ENCODE measurements around the gene UTP14C.
"Not testable (repeated sequence)": the region's sequence is repeated elsewhere in the genome, so short reads cannot be mapped to it uniquely, and the experiment has no call there.

UTP14C gene, protein sequence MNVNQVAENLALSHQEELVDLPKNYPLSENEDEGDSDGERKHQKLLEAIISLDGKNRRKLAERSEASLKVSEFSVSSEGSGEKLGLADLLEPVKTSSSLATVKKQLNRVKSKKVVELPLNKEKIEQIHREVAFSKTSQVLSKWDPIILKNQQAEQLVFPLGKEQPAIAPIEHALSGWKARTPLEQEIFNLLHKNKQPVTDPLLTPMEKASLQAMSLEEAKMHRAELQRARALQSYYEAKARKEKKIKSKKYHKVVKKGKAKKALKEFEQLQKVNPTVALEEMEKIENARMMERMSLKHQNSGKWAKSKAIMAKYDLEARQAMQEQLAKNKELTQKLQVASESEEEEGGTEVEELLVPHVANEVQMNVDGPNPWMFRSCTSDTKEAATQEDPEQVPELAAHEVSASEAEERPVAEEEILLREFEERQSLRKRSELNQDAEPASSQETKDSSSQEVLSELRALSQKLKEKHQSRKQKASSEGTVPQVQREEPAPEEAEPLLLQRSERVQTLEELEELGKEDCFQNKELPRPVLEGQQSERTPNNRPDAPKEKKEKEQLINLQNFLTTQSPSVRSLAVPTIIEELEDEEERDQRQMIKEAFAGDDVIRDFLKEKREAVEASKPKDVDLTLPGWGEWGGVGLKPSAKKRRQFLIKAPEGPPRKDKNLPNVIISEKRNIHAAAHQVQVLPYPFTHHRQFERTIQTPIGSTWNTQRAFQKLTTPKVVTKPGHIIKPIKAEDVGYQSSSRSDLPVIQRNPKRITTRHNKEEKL

GRCh38 chr13:52024481-52024880, at the start of gene UTP14C:
UTP14C (plus strand) TSS chr13:52024691; CDS start chr13:52028805, 4,114 bp downstream.
- DNase-seq, result no peak

DNA sequence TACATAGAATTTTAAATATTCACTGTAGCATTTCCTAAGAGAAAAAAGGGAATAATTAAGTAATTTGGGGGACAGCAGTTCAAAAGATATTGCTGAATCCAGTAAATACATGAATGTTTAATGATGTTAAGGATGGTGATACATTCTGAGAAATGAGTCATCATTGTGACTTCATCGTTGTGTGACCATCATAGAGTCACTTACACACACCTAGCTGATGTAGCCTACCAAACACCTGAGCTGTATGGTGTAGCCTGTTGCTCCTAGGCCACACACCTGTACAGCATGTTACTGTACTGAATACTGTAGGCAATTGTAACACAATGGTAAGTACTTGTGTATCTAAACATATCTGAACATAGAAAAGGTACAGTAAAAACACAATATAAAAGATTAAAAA, 48.1 kb upstream of the UTP14C start:
- DNase-seq, result no peak

GRCh38 chr13:51976890-51977289, 47.6 kb upstream of the UTP14C start:
- DNase-seq, result no peak

GRCh38 chr13:51977625-51978024, 46.9 kb upstream of the UTP14C start:
- no peak for DNase-seq

DNA sequence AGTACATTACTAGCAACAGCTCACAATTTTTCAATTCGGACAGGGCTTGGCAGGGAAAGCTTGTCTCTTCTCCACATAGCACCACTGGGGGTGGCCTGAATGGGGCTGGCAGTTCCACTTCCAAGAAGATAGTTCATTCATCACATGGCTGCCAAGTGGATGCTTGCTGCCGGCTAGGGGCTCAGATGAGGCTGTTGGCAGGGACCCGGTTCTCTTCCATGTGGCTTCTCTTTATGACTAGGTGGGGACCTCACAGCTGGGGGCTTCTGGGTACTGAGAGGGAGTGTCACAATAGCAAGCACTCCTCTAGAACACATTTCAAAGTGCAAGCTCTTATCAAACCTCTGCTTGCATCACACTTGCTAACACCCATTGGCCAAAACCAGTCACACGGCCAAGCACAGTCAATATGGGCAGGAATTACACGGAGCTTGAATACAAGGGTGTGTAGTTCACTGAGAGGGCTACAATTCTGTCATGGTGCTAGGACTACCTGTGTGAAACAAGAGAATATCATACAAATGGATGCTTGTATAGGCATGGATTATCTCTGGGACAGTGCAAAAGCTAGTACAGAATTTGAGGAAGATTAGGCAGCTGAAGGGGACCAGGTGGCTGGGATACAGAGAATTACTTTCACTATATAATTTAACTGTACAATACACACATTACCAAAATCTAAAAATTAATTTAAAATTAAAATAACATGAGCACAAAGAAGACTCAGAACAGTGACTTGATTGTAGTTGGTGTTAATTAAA, 45.5 kb upstream of the UTP14C start:
- DNase-seq, result no peak

GRCh38 chr13:51980908-51981307, 43.6 kb upstream of the UTP14C start:
- no peak for DNase-seq

DNA sequence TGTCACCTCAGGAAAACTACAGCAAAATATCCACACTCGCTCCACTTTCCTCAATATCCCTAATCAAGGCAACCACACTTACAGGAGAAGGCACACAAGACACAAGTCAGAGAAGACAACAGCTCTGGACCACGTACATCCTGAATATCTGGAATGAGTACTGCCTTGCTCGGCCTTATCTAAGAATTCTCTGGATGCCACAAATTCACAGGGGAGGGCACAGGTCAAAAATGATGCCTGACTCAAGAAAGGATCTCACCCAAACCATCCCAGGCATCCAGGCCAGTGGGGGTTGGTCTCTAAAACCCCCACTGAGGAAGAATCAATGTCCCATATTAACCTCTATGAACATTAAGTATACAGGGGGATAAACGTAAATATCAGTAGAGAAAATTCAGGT, 43.1 kb upstream of the UTP14C start:
- no peak for DNase-seq

DNA sequence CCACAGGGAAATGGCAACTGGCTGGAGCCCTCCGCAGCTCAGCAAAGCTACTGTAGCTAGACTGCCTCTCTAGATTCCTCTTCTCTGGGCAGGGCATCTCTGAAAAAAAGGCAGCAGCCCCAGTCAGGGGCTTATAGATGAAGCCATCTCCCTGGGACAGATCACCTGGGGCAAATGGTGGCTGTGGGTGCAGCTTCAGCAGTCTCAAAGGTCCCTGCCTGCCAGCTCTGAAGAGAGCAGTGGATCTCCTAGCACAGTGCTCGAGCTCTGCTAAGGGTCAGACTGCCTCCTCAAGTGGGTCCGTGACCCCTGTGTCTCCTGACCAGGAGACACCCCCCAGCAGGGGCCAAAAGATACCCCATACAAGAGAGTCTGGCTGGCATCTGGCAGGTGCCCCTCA, 41.2 kb upstream of the UTP14C start:
- DNase-seq, result not testable (repeated sequence)

GRCh38 chr13:51984904-51985303, 39.6 kb upstream of the UTP14C start:
- DNase-seq, result not testable (repeated sequence)

DNA sequence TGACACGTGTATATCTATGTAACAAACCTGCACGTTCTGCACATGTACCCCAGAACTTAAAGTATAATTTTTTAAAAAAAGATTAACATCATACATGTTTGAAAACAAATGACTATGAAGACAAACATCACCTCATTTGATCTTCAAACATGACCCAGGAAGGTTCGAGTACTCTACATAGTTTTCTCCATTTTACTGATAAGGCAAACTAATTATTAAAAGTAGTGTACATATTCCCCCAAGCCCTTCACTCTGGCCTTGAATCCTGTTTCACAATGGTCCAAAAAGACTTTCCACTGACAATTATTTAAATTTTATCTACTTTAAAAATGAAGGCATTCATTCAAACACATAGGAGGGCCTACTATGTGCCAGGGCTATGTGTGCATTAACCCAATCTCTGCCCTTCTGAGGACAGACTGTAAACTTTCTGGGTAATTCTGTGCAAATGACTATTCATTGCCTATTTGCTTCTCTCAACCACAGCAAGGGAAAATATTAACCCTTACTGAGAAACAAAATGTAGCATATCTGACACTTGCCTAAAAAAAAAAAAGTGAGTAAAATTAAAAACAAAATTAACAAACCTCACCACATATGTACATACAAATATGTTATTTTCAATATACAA, 35.4 kb upstream of the UTP14C start:
- no peak for DNase-seq

DNA sequence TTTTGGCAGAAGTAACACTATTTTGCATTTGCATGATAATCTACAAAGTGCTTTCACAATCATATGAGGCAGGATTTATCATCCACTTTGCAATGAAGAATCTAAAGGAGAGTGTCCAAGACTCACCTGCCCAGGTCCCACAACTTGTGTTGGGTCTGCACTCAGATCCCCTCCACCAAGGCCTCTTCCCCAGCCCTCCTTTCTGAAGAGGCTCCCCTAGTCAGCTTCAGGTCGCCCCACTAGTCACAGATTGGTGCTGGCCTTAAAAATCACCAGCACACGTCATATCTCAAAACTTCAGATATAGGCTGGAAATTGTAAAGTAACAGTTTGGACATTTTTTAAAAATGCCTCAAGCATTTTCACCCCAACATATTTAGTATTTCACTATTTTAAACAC, 30.8 kb upstream of the UTP14C start:
- no peak for DNase-seq

DNA sequence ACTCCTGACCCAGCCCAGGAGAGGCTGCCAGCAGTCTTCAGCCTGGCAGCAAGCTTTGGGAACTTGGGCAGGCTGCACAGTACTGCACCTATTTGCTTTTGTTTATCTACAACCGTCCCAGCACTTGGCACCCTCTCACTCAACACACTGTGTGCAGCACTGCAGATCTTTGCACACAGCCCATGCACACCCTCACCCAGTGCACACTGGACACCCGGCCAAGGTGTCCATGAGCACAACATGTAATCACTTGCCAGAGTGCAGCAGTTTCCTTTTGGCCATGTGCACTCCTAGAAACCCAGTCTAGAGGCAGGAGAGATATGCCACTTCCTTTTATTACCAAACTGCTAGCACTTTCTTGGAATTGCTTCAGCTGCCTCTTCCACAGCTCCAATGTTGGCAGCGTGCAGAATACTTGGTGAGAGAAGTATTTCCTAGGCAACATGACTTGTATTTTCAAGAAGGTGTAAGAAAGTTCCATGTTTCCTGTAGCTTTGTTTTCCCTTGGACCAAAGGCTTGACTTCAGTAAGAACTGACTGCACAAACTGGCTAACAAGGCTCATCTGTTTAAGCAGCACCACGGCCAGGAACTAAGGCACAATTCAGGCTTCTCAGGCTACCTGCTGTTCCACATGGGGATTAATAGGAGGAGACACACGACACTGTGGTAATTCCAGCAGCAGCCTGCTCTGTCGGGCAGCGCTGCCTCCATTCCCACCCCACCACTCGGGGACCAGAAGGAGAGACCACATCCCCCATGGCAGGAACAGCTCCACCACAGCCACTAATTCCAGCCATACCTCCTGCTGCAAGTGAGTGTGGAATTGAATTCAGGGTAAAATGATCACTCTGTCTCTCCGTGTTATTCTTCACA, 28.6 kb upstream of the UTP14C start:
- DNase-seq, result no peak

DNA sequence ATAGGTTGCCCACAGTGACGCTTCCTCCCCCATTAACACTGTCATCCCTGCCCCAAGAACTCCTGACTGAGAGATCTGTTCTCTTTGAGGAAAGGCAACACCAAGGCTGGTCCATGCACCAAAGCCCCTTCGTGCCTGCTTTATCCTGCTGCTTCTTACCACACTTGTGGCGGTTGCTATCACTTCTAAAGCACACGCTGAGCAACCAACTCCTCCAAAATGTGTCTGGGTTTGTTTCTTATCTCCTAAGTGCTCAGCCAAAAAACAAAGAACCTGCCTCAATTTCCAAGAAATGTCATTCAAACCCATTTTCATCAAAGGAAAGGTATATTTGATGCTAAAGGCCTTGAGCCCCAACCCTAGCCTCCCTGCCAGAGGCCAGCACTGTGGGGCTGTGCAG, 27.9 kb upstream of the UTP14C start:
- no peak for DNase-seq

DNA sequence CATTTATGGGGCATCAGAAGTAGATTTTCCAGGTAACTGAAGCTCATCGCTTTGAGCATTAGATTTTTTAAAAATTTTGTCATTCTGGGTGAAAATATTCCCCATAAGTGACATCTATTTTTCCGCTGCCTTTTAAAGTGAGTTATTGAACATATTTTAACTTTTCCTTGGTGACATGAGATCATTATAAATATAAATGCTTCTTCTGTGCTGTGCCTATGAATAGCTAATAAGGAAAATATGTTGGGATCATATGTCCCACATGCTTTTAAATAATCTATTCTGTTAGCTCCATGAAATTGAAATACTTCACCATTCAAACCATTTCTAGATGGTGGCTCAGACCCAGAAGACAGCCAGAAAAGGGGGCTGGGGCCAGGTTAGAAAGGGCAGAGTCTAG, 27.3 kb upstream of the UTP14C start:
- no peak for DNase-seq

GRCh38 chr13:51997641-51998330, 26.7 kb upstream of the UTP14C start:
- no peak for DNase-seq

DNA sequence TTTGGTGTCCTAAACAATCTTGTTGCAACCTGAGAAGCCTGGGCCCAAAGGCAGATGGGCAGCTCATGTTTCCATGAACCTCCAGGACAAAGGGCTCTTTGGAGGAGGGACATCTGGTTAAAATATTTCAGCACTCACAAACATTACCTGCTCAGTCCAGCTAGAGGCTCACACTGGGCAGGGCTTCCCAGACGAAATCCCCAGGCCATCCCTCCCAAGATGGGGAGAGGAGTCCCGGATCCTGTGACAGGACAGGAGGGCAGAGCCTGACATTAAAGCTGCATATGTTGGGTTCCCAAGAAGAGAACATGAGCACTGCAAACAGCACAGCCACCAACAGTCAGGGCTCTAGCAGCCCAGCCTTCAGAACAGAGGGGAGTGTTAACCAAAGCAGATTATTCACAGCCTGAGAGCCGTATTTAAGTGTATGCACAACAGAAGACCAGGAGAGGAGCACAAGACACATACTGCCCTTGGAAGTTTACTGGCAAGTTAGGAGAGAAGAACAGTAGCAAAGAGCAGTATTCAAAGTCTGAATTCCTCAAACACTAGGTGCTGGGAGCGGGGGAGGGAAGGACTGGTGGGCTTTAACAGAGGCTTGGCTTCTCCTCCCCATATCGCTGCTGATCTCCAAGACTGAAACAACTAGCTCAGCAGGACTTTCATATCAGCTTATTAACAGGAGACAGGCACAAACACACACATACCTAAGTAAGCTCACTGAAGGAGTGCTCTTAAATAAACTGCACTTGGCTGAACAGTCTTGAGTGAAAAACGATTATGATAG, 25.6 kb upstream of the UTP14C start:
- no peak for DNase-seq

GRCh38 chr13:51999510-51999911, 25.0 kb upstream of the UTP14C start:
- no peak for DNase-seq

DNA sequence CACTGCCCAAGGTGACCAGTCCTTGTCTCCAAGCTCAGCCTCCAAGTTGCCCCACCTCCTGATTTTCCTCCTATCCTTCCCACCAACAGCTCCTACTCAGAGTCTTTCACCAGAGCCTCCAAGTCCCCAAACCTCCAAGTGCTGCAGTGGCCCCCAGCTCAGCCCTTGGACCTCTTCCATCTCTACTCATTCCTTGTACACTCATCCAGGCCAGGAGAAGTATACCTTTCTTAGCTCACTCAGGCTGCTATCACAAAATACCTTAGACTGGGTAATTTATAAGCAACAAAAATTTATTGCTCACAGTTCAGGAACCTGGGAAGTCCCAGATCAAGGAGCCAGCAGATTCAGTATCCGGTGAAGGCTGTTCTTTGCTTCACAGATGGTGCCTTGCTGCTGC, 24.6 kb upstream of the UTP14C start:
- DNase-seq, result no peak

GRCh38 chr13:52001120-52001731, 23.3 kb upstream of the UTP14C start:
- DNase-seq, result no peak

DNA sequence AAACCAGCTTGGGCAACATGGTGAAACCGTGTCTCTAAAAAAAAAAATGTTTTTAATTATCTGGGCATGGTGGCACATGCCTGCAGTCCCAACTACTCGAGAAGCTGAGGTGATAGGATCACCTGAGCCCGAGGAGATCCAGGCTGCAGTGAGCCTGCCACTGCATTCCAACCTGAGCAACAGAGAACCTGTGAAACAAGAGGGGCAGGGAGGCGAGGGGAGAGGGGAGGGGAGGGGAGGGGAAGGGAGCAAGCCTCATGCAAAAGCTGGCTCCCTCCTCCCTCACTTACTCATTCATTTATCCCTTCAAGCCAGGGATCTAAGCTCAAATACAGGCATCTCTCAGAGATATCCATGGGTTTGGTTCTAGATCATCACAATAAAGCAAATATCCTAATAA, 22.1 kb upstream of the UTP14C start:
- no peak for DNase-seq

All from activated CD4-positive, alpha-beta T cell treated with anti-CD3 and anti-CD28 coated beads for 48 hours (primary cell).